DOHH2 (cell line): ENCODE results near the gene LPA.

ENCODE experiments used
- CTCF ChIP-seq: fragments of 200-600 bp; sonication (generic); IDR thresholded peaks from one replicate; pipeline ENCODE4 v1.5.1; 2014; ENCODE audit warnings: antibody characterized with exemption, mild to moderate bottlenecking, low read depth, low read length; ENCODE audit not compliant: poor library complexity, severe bottlenecking
- EZH2phosphoT487 ChIP-seq: fragments of 200-600 bp; sonication (generic); IDR thresholded peaks from 2 replicates; pipeline ENCODE4 v1.6.1; 2017; ENCODE audit warnings: borderline replicate concordance, mild to moderate bottlenecking, antibody characterized with exemption, low read length, moderate library complexity, mixed read lengths

DNA sequence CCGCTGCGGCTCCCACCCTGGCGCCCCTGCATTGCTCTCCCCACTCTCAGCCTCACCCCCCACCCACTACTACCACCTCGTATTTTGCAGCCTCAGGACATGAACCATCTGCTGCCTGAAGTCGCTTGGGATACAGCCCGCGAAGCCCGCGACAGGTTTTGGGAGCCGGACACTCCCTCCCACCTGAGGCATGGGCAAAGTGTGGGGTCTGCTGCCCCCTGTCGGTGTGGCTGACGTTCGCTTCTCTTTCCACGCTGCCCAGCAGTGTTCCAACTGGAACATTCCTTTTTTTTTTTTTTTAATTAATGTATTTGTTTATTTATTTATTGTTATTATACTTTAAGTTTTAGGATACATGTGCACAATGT is 15.3 kb upstream of the LPA start:
- TF ChIP-seq EZH2phosphoT487 (no peak), CTCF (no peak)
